Adrenal gland (tissue), 12 donors: ENCODE measurements around the gene CTPS1. TPM values are rescaled to one million over a fixed set of nuclear protein-coding genes. Genes with fewer than 3 reads are reported as not detected.

Source experiments
- DNase-seq, 7 donors: peaks; one replicate each; pipeline ENCODE4 v3.0.0-alpha.2; 2019 to 2020
- H3K27ac ChIP-seq, 5 donors: fragments of 200-600 bp; sonication (generic) in 4 of 5; 1 replicate in 3 of 5; 2 replicates in 2 of 5; pipeline versions ENCODE4 v1.5.1 to v1.8.0; 2016 to 2020; ENCODE audit warnings: mild to moderate bottlenecking in 1 of 5
- H3K27me3 ChIP-seq: fragments of 200-600 bp; 2 replicates; pipeline ENCODE4 v1.8.0; 2021
- H3K36me3 ChIP-seq, 2 donors: fragments of 200-600 bp; replicated peaks in 1 of 2; 1 replicate in 1 of 2; 2 replicates in 1 of 2; pipeline versions ENCODE4 v1.5.1 to v1.8.0; 2018 to 2022
- H3K4me1 ChIP-seq, 2 donors: fragments of 200-600 bp; replicated peaks in 1 of 2; 1 replicate in 1 of 2; 2 replicates in 1 of 2; pipeline versions ENCODE4 v1.5.1 to v1.8.0; 2018 to 2021
- H3K4me3 ChIP-seq, 4 donors: fragments of 200-600 bp; sonication (generic) in 3 of 4; one replicate each; pipeline ENCODE4 v1.5.1; 2016 to 2018
- H3K9me3 ChIP-seq, 3 donors: fragments of 200-600 bp; sonication (generic) in 1 of 3; replicated peaks in 1 of 3; 1 replicate in 2 of 3; 2 replicates in 1 of 3; pipeline versions ENCODE4 v1.5.1 to v1.8.0; 2016 to 2021
- CTCF ChIP-seq, 6 experiments: fragments of 450-650 bp in 4 of 6; fragments of 200-600 bp in 2 of 6; sonication (generic) in 1 of 6; IDR thresholded peaks; 1 replicate in 5 of 6; 2 replicates in 1 of 6; pipeline versions ENCODE4 v1.5.1 to v1.8.0; 2016 to 2021; ENCODE audit warnings: antibody characterized with exemption in 6 of 6, mild to moderate bottlenecking in 2 of 6, moderate library complexity in 1 of 6
- POLR2A ChIP-seq, 2 donors: fragments of 450-650 bp; IDR thresholded peaks; one replicate each; pipeline ENCODE4 v1.6.1; 2017; ENCODE audit warnings: antibody characterized with exemption in 2 of 2, mild to moderate bottlenecking in 2 of 2, moderate library complexity in 1 of 2
- WGBS, 4 donors: extraction: QIAGEN DNeasy Blood & Tissue Kit in 2 of 4; methylation state at CpG; one replicate each; pipeline versions ENCODE4 v1.1.5 to v1.1.7; 2013 to 2017; 5-methylcytosine and 5-hydroxymethylcytosine counted together
- intact Hi-C, 2 donors: fragments of 100-400 bp; cut with DNase I; formaldehyde crosslinking; loops; one replicate each; pipeline versions ENCODE4 v1.14.1 to v1.15.0; 2022 to 2023
- polyA plus RNA-seq, 3 donors: library from polyadenylated mRNA; stranded (reverse); fragments of 200-250 nt in 2 of 3; fragments of 350-450 nt in 1 of 3; fragmentation: Illumina TruSeq in 1 of 3; extraction: RNeasy Lipid Tissue Mini Kit (QIAGEN cat#74804) in 1 of 3; gene quantifications; one replicate each; pipeline ENCODE4 v1.2.3, GENCODE V29; 2013 to 2014
- total RNA-seq, 9 donors: library from RNA; depleted of rRNA in 4 of 9; stranded (reverse); fragments of >200 nt in 4 of 9; fragments of 120-200 nt in 1 of 9; fragmentation: NEBNext Ultra II Directional in 1 of 9; extraction: Animal tissue kit (Norgen Biotek cat#: 25700) in 1 of 9; gene quantifications; one replicate each; pipeline versions ENCODE4 v1.1.0 to v1.2.4, GENCODE V29; 2013 to 2023
- donor health status: healthy with polysubstance abuse.
- donor health status: Bipolar disorder and iron deficiency.
- donor health status: DM: yes; HTN: yes; CAD: no.
- donor health status: DM: no; HTN: no; CAD: no.
- donor health status: DM: no; HTN: no; CAD: no.
- donor health status: DM: yes; HTN: yes; CAD: no.

The CTPS1 gene
- total and polyA plus RNA-seq, 12 donors: 12.2 to 49.4 (median 26.1) TPM

- no peaks in the 10 kb centered on the region for H3K27me3 ChIP-seq
- intact Hi-C loops: no loop called here
- H3K9me3 ChIP-seq: no peaks in the 10 kb centered on the region
- 90 to 93% (median 92%) methylated on average over 9 to 10 of the region's 10 CpGs for WGBS, 4 donors
- peaks cover 0 to 11% of the 10 kb centered on the region in 2 donors for H3K36me3 ChIP-seq
- TF ChIP-seq CTCF (IDR thresholded peaks at IDR 0.05) (no peak), POLR2A (IDR thresholded peaks at IDR 0.05) (no peak)
- peaks cover 0 to 8% of the 10 kb centered on the region in 2 donors for H3K4me1 ChIP-seq
- no peak overlapping the region for H3K4me3 ChIP-seq
- DNase-seq: peak in 1 of 7 donors; percentile 47
- peak overlapping the region in 1 of 5 donors; percentile 12 for H3K27ac ChIP-seq
These were observed 42.9 kb downstream of the CTPS1 start for GRCh38 chr1:41022424-41022823.

GRCh38 chr1:41023279-41023990, 43.9 kb downstream of the CTPS1 start:
- TF ChIP-seq CTCF (IDR thresholded peaks at IDR 0.05) (peak in 5 of 6 experiments; percentile 20 to 41 (median 26)), POLR2A (IDR thresholded peaks at IDR 0.05) (no peak)
- H3K4me1 ChIP-seq: peaks cover 0 to 8% of the 10 kb centered on the region in 2 donors
- no peak overlapping the region for H3K4me3 ChIP-seq
- 70 to 95% (median 93%) methylated on average over 1 to 5 of the region's 5 CpGs for WGBS, 4 donors
- no peaks in the 10 kb centered on the region for H3K27me3 ChIP-seq
- H3K9me3 ChIP-seq: no peaks in the 10 kb centered on the region
- peaks cover 0 to 15% of the 10 kb centered on the region in 2 donors for H3K36me3 ChIP-seq
- peak in 2 of 7 donors; percentile 22 to 56 for DNase-seq
- intact Hi-C loops: no loop called here
- no peak overlapping the region for H3K27ac ChIP-seq

- DNase-seq: no peak
- H3K4me1 ChIP-seq: peaks cover 0 to 8% of the 10 kb centered on the region in 2 donors
- intact Hi-C loops: no loop called here
These were observed 45.5 kb downstream of the CTPS1 start for GRCh38 chr1:41024953-41025352.

More at GRCh38 chr1:41024953-41025352, 45.5 kb downstream of the CTPS1 start:
- TF ChIP-seq CTCF (IDR thresholded peaks at IDR 0.05) (no peak), POLR2A (IDR thresholded peaks at IDR 0.05) (no peak)
- WGBS, 4 donors: 85 to 95% (median 87%) methylated on average over 2 of the region's 2 CpGs
- no peak overlapping the region for H3K4me3 ChIP-seq
- H3K9me3 ChIP-seq: no peaks in the 10 kb centered on the region
- H3K27me3 ChIP-seq: no peaks in the 10 kb centered on the region
- no peak overlapping the region for H3K27ac ChIP-seq
- peaks cover 0 to 18% of the 10 kb centered on the region in 2 donors for H3K36me3 ChIP-seq
